SH-SY5Y (cell line): ENCODE data around the gene CD38.

Source experiments
- GATA2 ChIP-seq: IDR thresholded peaks from 2 replicates; pipeline ENCODE4 v1.6.1; 2011; ENCODE audit warnings: mild to moderate bottlenecking, low read depth, low read length
- GATA3 ChIP-seq: IDR thresholded peaks from 2 replicates; pipeline ENCODE4 v1.6.1; 2011; ENCODE audit warnings: low read depth, mild to moderate bottlenecking, low read length, moderate library complexity

DNA sequence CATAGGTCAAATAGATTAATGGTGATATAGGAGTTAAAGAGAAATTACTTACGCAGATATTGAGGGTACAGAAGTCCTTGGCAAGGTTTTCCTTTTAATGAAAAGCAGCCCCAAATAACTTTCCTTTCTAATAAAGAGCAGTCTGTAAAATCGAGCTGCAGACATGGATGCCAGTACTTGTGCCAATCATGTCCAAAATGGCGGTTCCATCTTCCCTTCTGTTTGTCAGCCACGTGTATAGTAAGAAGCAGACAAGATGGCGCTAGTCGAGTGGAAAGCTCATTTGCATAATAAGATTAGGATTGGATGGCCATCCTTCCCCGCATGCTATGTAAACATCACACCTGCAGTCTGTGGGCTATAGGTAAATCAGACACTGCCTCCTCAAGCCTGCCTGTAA lies 92.0 kb downstream of the CD38 start:
- TF ChIP-seq GATA2 = no peak
- TF ChIP-seq GATA3 = no peak
